Lung (tissue), 12 donors: Measurements from ENCODE around the gene NEDD8. TPM values are rescaled to one million over a fixed set of nuclear protein-coding genes. Genes with fewer than 3 reads are reported as not detected.
A peak's percentile ranks its signal among the peaks of the same experiment; 100 is the strongest.

Experiments
- ATAC-seq: fragments of 200-7000 bp; cut with Tn5 transposase; one replicate; pipeline ENCODE4 v1.9.1; 2020; ENCODE audit warnings: moderate number of reproducible peaks; ENCODE audit not compliant: insufficient read depth, low FRiP score
- DNase-seq, 3 donors: peaks; one replicate each; pipeline ENCODE4 v3.0.0-alpha.2; 2013 to 2017
- H3K27ac ChIP-seq, 2 donors: one replicate each; pipeline ENCODE4 v1.5.1; 2013; ENCODE audit warnings: mild to moderate bottlenecking in 2 of 2, moderate library complexity in 2 of 2, control low read depth in 1 of 2, inconsistent platforms in 1 of 2, low read depth in 1 of 2, low read length in 1 of 2
- H3K27me3 ChIP-seq, 3 donors: one replicate each; pipeline ENCODE4 v1.5.1; 2013; ENCODE audit warnings: low read length in 2 of 3; ENCODE audit not compliant: control insufficient read depth in 3 of 3, insufficient read depth in 3 of 3
- H3K36me3 ChIP-seq, 4 donors: one replicate each; pipeline ENCODE4 v1.5.1; 2013; ENCODE audit warnings: low read length in 4 of 4, mild to moderate bottlenecking in 1 of 4, moderate library complexity in 1 of 4; ENCODE audit not compliant: control insufficient read depth in 4 of 4, insufficient read depth in 4 of 4
- H3K4me1 ChIP-seq, 5 donors: one replicate each; pipeline ENCODE4 v1.5.1; 2013; ENCODE audit warnings: low read length in 5 of 5, mild to moderate bottlenecking in 2 of 5, moderate library complexity in 1 of 5; ENCODE audit not compliant: control insufficient read depth in 5 of 5, insufficient read depth in 5 of 5
- H3K4me3 ChIP-seq: one replicate; pipeline ENCODE4 v1.5.1; 2013; ENCODE audit warnings: mild to moderate bottlenecking, control low read depth, moderate library complexity
- H3K9ac ChIP-seq, 2 donors: one replicate each; pipeline ENCODE4 v1.5.1; 2013; ENCODE audit warnings: low read length in 2 of 2, control low read depth in 1 of 2; ENCODE audit not compliant: insufficient read depth in 1 of 2
- H3K9me3 ChIP-seq, 4 donors: one replicate each; pipeline ENCODE4 v1.5.1; 2013; ENCODE audit warnings: low read length in 3 of 4, mild to moderate bottlenecking in 1 of 4, moderate library complexity in 1 of 4; ENCODE audit not compliant: control insufficient read depth in 4 of 4, insufficient read depth in 3 of 4
- CTCF ChIP-seq: IDR thresholded peaks from 2 replicates; pipeline ENCODE4 v1.5.1; 2012; ENCODE audit warnings: mild to moderate bottlenecking; ENCODE audit errors: control extremely low read depth, extremely low read depth
- WGBS, 2 donors: extraction: QIAGEN DNeasy Blood & Tissue Kit; methylation state at CpG; one replicate each; pipeline ENCODE4 v1.1.7; 2013; 5-methylcytosine and 5-hydroxymethylcytosine counted together
- polyA plus RNA-seq, 2 donors: library from polyadenylated mRNA; stranded (reverse); fragments of 200-250 nt; gene quantifications; one replicate each; pipeline ENCODE4 v1.2.1, GENCODE V29; 2013
- total RNA-seq, 2 donors: library from RNA; depleted of rRNA in 1 of 2; stranded (reverse); fragments of >200 nt in 1 of 2; gene quantifications; one replicate each; pipeline ENCODE4 v1.2.1, GENCODE V29; 2014 to 2021
- donor health status: control.
- donor health status: control.
- donor health status: Bipolar disorder and iron deficiency.
- donor health status: healthy.
- donor health status: DM: yes; HTN: yes; CAD: no.

Gene NEDD8
- total and polyA plus RNA-seq, 4 donors, result 69.5 to 246 (median 194) TPM

- no peak for TF ChIP-seq CTCF
- peaks cover 0 to 11% (median 7%) of the 10 kb centered on the region in 5 donors for H3K4me1 ChIP-seq
- H3K36me3 ChIP-seq, result peaks cover 0 to 10% (median 0%) of the 10 kb centered on the region in 4 donors
- H3K27me3 ChIP-seq, result no peaks in the 10 kb centered on the region
- 86 to 91% methylated on average over 9 of the region's 9 CpGs for WGBS, 2 donors
- DNase-seq (no peak), ATAC-seq (no peak)
- no peak overlapping the region for H3K4me3 ChIP-seq
- H3K9me3 ChIP-seq, result no peaks in the 10 kb centered on the region
- H3K9ac ChIP-seq, result no peak overlapping the region
- H3K27ac ChIP-seq, result peak overlapping the region in 1 of 2 donors; percentile 59
These were observed 26.0 kb upstream of the NEDD8 start for GRCh38 chr14:24258119-24258518.

- peaks cover 0 to 11% (median 7%) of the 10 kb centered on the region in 5 donors for H3K4me1 ChIP-seq
- H3K27me3 ChIP-seq, result no peaks in the 10 kb centered on the region
- no peak overlapping the region for H3K27ac ChIP-seq
- H3K9me3 ChIP-seq, result no peaks in the 10 kb centered on the region
- no peak overlapping the region for H3K9ac ChIP-seq
- no peak for TF ChIP-seq CTCF
- DNase-seq, result no peak
- no peak for ATAC-seq
- 73 to 79% methylated on average over 4 of the region's 4 CpGs for WGBS, 2 donors
- no peak overlapping the region for H3K4me3 ChIP-seq
- H3K36me3 ChIP-seq, result peaks cover 0 to 18% (median 0%) of the 10 kb centered on the region in 4 donors
These were observed 24.8 kb upstream of the NEDD8 start for GRCh38 chr14:24256960-24257359.

- ATAC-seq, result no peak
- peaks cover 0 to 18% (median 0%) of the 10 kb centered on the region in 4 donors for H3K36me3 ChIP-seq
- WGBS, 2 donors, result 92 to 94% methylated on average over 12 of the region's 12 CpGs
- no peaks in the 10 kb centered on the region for H3K9me3 ChIP-seq
- no peak overlapping the region for H3K4me3 ChIP-seq
- no peak for DNase-seq
- H3K27ac ChIP-seq, result no peak overlapping the region
- H3K27me3 ChIP-seq, result no peaks in the 10 kb centered on the region
- no peak overlapping the region for H3K9ac ChIP-seq
- no peak for TF ChIP-seq CTCF
- peaks cover 0 to 11% (median 7%) of the 10 kb centered on the region in 5 donors for H3K4me1 ChIP-seq
These were observed 24.0 kb upstream of the NEDD8 start for GRCh38 chr14:24255931-24256711.

- no peaks in the 10 kb centered on the region for H3K9me3 ChIP-seq
- no peak overlapping the region for H3K4me3 ChIP-seq
- 91 to 97% methylated on average over 8 of the region's 8 CpGs for WGBS, 2 donors
- no peak overlapping the region for H3K9ac ChIP-seq
- ATAC-seq (no peak), DNase-seq (no peak)
- no peak for TF ChIP-seq CTCF
- no peak overlapping the region for H3K27ac ChIP-seq
- peaks cover 0 to 11% (median 7%) of the 10 kb centered on the region in 5 donors for H3K4me1 ChIP-seq
- H3K27me3 ChIP-seq, result no peaks in the 10 kb centered on the region
- peaks cover 0 to 18% (median 0%) of the 10 kb centered on the region in 4 donors for H3K36me3 ChIP-seq
These were observed 23.3 kb upstream of the NEDD8 start for GRCh38 chr14:24255438-24255837.
